PC-3 (cell line): Measurements from ENCODE around the gene TANC1. TPM values are rescaled to one million over a fixed set of nuclear protein-coding genes. Genes with fewer than 3 reads are reported as not detected.

ENCODE experiments used
- ATAC-seq: fragments of 200-7000 bp; cut with Tn5 transposase; 2 replicates; pipeline ENCODE4 v1.9.1; 2020; ENCODE audit warnings: mild to moderate bottlenecking, moderate library complexity
- BruUV-seq: library from RNA; stranded (reverse); fragments of 400-500 nt; replicated peaks from 2 replicates; lab custom pipeline; 2021; lab: Mats Ljungman, UMichigan
- CTCF ChIA-PET: fragments of 300-600 bp; sonication (Branson Sonifier 250); formaldehyde crosslinking; loops from one replicate; lab custom pipeline; 2022; ENCODE audit warnings: antibody characterized with exemption; lab: Charles Lee
- POLR2A ChIA-PET: fragments of 300-600 bp; sonication (Branson Sonifier 250); formaldehyde crosslinking; loops from one replicate; lab custom pipeline; 2022; ENCODE audit warnings: antibody characterized with exemption; ENCODE audit not compliant: unreplicated experiment; lab: Charles Lee
- DNase-seq: peaks from one replicate; pipeline ENCODE4 v3.0.0-alpha.2; 2015
- H2AFZ ChIP-seq: fragments of 300-600 bp; sonication (generic); 2 replicates; pipeline ENCODE4 v1.6.0; 2016; ENCODE audit warnings: antibody characterized with exemption, low read length
- H3F3A ChIP-seq: fragments of 300-600 bp; sonication (generic); one replicate; pipeline ENCODE4 v1.6.0; 2017; ENCODE audit warnings: antibody characterized with exemption, low read length, control low read depth, mild to moderate bottlenecking; ENCODE audit not compliant: unreplicated experiment
- H3K27ac ChIP-seq: fragments of 300-600 bp; sonication (generic); 2 replicates; pipeline ENCODE4 v1.5.1; 2016; ENCODE audit warnings: mild to moderate bottlenecking, low read length
- H3K27me3 ChIP-seq: fragments of 300-600 bp; sonication (generic); 2 replicates; pipeline ENCODE4 v1.6.1; 2016; ENCODE audit warnings: low read length, mixed read lengths
- H3K36me3 ChIP-seq: fragments of 300-600 bp; sonication (generic); 2 replicates; pipeline ENCODE4 v1.6.1; 2016; ENCODE audit warnings: low read depth, mixed run types, low read length, mixed read lengths
- H3K4me1 ChIP-seq: fragments of 300-600 bp; sonication (generic); 2 replicates; pipeline ENCODE4 v1.5.1; 2016; ENCODE audit warnings: low read length; ENCODE audit not compliant: insufficient read depth
- H3K4me2 ChIP-seq: fragments of 300-600 bp; sonication (generic); 2 replicates; pipeline ENCODE4 v1.6.0; 2016; ENCODE audit warnings: low read length
- H3K4me3 ChIP-seq: fragments of 300-600 bp; sonication (generic); 2 replicates; pipeline ENCODE4 v1.5.1; 2016; ENCODE audit warnings: mild to moderate bottlenecking, low read length, mixed read lengths
- H3K79me2 ChIP-seq: fragments of 300-600 bp; sonication (generic); 2 replicates; pipeline ENCODE4 v1.6.1; 2017; ENCODE audit warnings: low read length, mixed read lengths
- H3K9ac ChIP-seq: fragments of 300-600 bp; sonication (generic); 2 replicates; pipeline ENCODE4 v1.6.0; 2016; ENCODE audit warnings: mild to moderate bottlenecking, low read length
- H3K9me2 ChIP-seq: fragments of 300-600 bp; sonication (generic); replicated peaks from 2 replicates; pipeline ENCODE4 v1.6.1; 2016; ENCODE audit warnings: mixed run types, low read length, mixed read lengths
- H3K9me3 ChIP-seq: fragments of 300-600 bp; sonication (generic); 2 replicates; pipeline ENCODE4 v1.6.1; 2016; ENCODE audit warnings: low read length, mixed read lengths
- H4K20me1 ChIP-seq: fragments of 300-600 bp; sonication (generic); 2 replicates; pipeline ENCODE4 v1.6.1; 2016; ENCODE audit warnings: low read length, mixed read lengths
- CTCF ChIP-seq: fragments of 300-600 bp; sonication (generic); conservative IDR thresholded peaks from 2 replicates; pipeline ENCODE4 v1.5.1; 2017; ENCODE audit warnings: antibody characterized with exemption, low read depth, mild to moderate bottlenecking, low read length
- EZH2 ChIP-seq: fragments of 300-600 bp; sonication (generic); IDR thresholded peaks from one replicate; pipeline ENCODE4 v1.6.1; 2017; ENCODE audit warnings: antibody characterized with exemption, mild to moderate bottlenecking, low read length; ENCODE audit not compliant: unreplicated experiment
- EZH2phosphoT487 ChIP-seq: fragments of 300-600 bp; sonication (generic); IDR thresholded peaks from 2 replicates; pipeline ENCODE4 v1.6.1; 2018; ENCODE audit warnings: mild to moderate bottlenecking, antibody characterized with exemption, low read length, borderline replicate concordance
- intact Hi-C: fragments of 100-400 bp; cut with micrococcal nuclease; formaldehyde crosslinking; loops from 2 replicates; pipeline ENCODE4 v1.9.0; 2023
- total RNA-seq: library from RNA; depleted of rRNA; stranded (reverse); fragments of >200 nt; gene quantifications from 2 replicates; pipeline ENCODE4 v1.2.3, GENCODE V29; 2014

The TANC1 gene
- total RNA-seq, 1 experiment from 2014 or later = 17.6 TPM

DNA sequence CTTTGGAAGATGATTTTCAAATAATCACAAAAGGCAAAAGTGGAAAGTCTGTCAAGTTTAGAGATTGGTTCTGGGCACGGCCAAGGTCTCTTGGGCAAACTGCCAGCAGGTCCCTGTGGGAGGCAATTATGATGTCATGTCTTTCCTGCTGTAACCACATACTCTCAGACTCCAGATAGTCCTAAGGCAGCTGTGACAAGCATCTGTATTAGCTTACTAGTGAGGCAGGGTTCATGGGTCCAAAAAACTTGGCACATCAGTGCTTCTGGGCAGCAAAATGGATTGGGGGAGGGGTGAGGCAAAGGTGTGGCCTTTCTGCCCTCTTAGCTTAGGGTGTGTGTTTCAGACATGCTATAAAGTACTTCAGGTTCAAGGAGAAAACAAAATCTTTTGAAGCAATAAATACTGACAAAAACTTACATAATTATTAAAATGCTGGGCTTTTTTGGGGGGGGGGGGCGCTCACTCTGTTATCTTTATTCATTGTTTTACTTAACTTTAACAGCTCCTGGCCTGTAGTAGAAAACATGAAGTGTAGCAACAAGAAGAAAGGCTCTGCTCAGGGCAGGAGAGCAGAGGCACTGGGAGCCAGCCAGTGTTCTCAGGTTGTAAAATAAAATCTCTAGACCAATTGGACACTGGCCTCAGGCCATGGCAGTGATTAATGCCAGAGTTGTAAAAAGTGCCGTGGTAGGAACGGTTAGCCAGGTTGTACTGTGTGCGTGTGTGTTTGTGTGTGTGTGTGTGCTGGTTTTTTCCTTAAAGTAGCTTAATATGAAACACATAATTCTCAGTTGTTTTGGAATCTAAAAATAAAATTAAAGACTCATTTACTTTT, 14.3 kb upstream of the TANC1 start:
- Histone ChIP-seq H3F3A (no peaks in the 10 kb centered on the region), H3K4me1 (peaks cover 18% of the 10 kb centered on the region), H3K27me3 (no peaks in the 10 kb centered on the region), H3K9me3 (no peaks in the 10 kb centered on the region), H3K36me3 (no peaks in the 10 kb centered on the region), H2AFZ (peak overlapping the region; percentile 43; the same call in 1 of the 2 replicates), H3K9ac (peak overlapping the region; percentile 41), H3K79me2 (no peaks in the 10 kb centered on the region), H3K4me3 (0 out of 2 replicates have a peak overlapping the region, but pooled peaks have one; percentile 4), H3K27ac (peak overlapping the region; percentile 86), H3K4me2 (peak overlapping the region; percentile 60), H4K20me1 (no peaks in the 10 kb centered on the region), H3K9me2 (no peaks in the 10 kb centered on the region)
- intact Hi-C loops = no loop called here
- peak; percentile 88 for DNase-seq
- BruUV-seq = no TSS peak
- no peak for TF ChIP-seq CTCF
- no peak for TF ChIP-seq EZH2phosphoT487
- TF ChIP-seq EZH2 = no peak
- CTCF ChIA-PET = interaction anchor here (0.7 kb wide), 1 partner anchor 46 kb away, joined by 3 read pairs; no protein-coding TSS in a partner anchor
- peak; percentile 95 for ATAC-seq
- POLR2A ChIA-PET = interaction anchor here (0.6 to 0.7 kb wide), 2 partner anchors 130 to 1165 kb away, joined by 4 to 9 read pairs; no protein-coding TSS in a partner anchor

GRCh38 chr2:158955842-158956365, 12.5 kb upstream of the TANC1 start:
- H2AFZ ChIP-seq = no peak overlapping the region
- no peaks in the 10 kb centered on the region for H3K9me3 ChIP-seq
- no peaks in the 10 kb centered on the region for H4K20me1 ChIP-seq
- no TSS peak for BruUV-seq
- TF ChIP-seq EZH2 = no peak
- TF ChIP-seq EZH2phosphoT487 = no peak
- TF ChIP-seq CTCF = no peak
- CTCF ChIA-PET = no interaction called here
- H3K4me3 ChIP-seq = no peak overlapping the region
- H3K27ac ChIP-seq = no peak overlapping the region
- H3K27me3 ChIP-seq = no peaks in the 10 kb centered on the region
- H3K4me2 ChIP-seq = no peak overlapping the region
- H3F3A ChIP-seq = no peaks in the 10 kb centered on the region
- no peaks in the 10 kb centered on the region for H3K79me2 ChIP-seq
- H3K9ac ChIP-seq = no peak overlapping the region
- POLR2A ChIA-PET = no interaction called here
- DNase-seq (peak; percentile 1), ATAC-seq (no peak)
- H3K36me3 ChIP-seq = no peaks in the 10 kb centered on the region
- H3K9me2 ChIP-seq = no peaks in the 10 kb centered on the region
- H3K4me1 ChIP-seq = peaks cover 18% of the 10 kb centered on the region
- intact Hi-C loops = no loop called here

- no peaks in the 10 kb centered on the region for H3K27me3 ChIP-seq
- POLR2A ChIA-PET = no interaction called here
- H3K9me3 ChIP-seq = no peaks in the 10 kb centered on the region
- H2AFZ ChIP-seq = no peak overlapping the region
- peaks cover 15% of the 10 kb centered on the region for H3K4me1 ChIP-seq
- no peaks in the 10 kb centered on the region for H3K79me2 ChIP-seq
- TF ChIP-seq EZH2 = no peak
- TF ChIP-seq EZH2phosphoT487 = no peak
- TF ChIP-seq CTCF = no peak
- H3K4me2 ChIP-seq = no peak overlapping the region
- no peaks in the 10 kb centered on the region for H3F3A ChIP-seq
- no peak overlapping the region for H3K4me3 ChIP-seq
- no peak overlapping the region for H3K27ac ChIP-seq
- H3K9me2 ChIP-seq = no peaks in the 10 kb centered on the region
- H4K20me1 ChIP-seq = no peaks in the 10 kb centered on the region
- no peaks in the 10 kb centered on the region for H3K36me3 ChIP-seq
- no peak for ATAC-seq
- no TSS peak for BruUV-seq
- H3K9ac ChIP-seq = no peak overlapping the region
- DNase-seq = peak; percentile 0
- CTCF ChIA-PET = no interaction called here
- intact Hi-C loops = no loop called here
Observed at GRCh38 chr2:158958365-158958764, 10.1 kb upstream of the TANC1 start.
